Thoracic aorta (tissue), 2 donors: ENCODE measurements around the gene ARHGAP10. TPM values are rescaled to one million over a fixed set of nuclear protein-coding genes. Genes with fewer than 3 reads are reported as not detected.

Source experiments
- ATAC-seq: fragments of 150-250 bp; one replicate; pipeline ENCODE4 v1.8.0; 2017; ENCODE audit warnings: low read depth; ENCODE audit not compliant: insufficient number of reproducible peaks, low FRiP score
- DNase-seq: peaks from one replicate; pipeline ENCODE4 v3.0.0-alpha.2; 2020; ENCODE audit warnings: low spot score
- H3K27ac ChIP-seq, 2 donors: fragments of 200-600 bp; sonication (generic); 1 replicate in 1 of 2; 2 replicates in 1 of 2; pipeline ENCODE4 v1.5.1; 2016; ENCODE audit warnings: mild to moderate bottlenecking in 2 of 2, moderate library complexity in 2 of 2
- H3K27me3 ChIP-seq: fragments of 200-600 bp; sonication (generic); replicated peaks from 2 replicates; pipeline ENCODE4 v1.6.0; 2016; ENCODE audit warnings: mild to moderate bottlenecking; ENCODE audit not compliant: insufficient read depth
- H3K36me3 ChIP-seq: fragments of 200-600 bp; sonication (generic); one replicate; pipeline ENCODE4 v1.5.1; 2016
- H3K4me1 ChIP-seq, 2 donors: fragments of 200-600 bp; sonication (generic); 1 replicate in 1 of 2; 2 replicates in 1 of 2; pipeline versions ENCODE4 v1.5.1 to v1.6.0; 2016; ENCODE audit warnings: low read depth in 2 of 2, mild to moderate bottlenecking in 1 of 2; ENCODE audit not compliant: control insufficient read depth in 1 of 2
- H3K4me3 ChIP-seq: fragments of 200-600 bp; sonication (generic); 2 replicates; pipeline ENCODE4 v1.5.1; 2016; ENCODE audit warnings: mild to moderate bottlenecking
- H3K9me3 ChIP-seq: fragments of 200-600 bp; sonication (generic); 2 replicates; pipeline ENCODE4 v1.5.1; 2016
- CTCF ChIP-seq: fragments of 200-600 bp; sonication (generic); IDR thresholded peaks from one replicate; pipeline ENCODE4 v1.5.1; 2019; ENCODE audit warnings: antibody characterized with exemption
- total RNA-seq, 2 donors: library from RNA; depleted of rRNA; stranded (reverse); fragments of >200 nt; gene quantifications; one replicate each; pipeline versions ENCODE4 v1.1.0 to v1.2.3, GENCODE V29; 2016

ARHGAP10 gene
- total RNA-seq = 100 to 1,000 TPM; 195 to 211 TPM

- peak; percentile 37 for DNase-seq
- no peak for TF ChIP-seq CTCF
- Histone ChIP-seq H3K4me3 (peak within 1 kb of the TSS; percentile 94), H3K36me3 (no peaks in the 10 kb centered on the region), H3K27me3 (no peaks in the 10 kb centered on the region), H3K9me3 (no peaks in the 10 kb centered on the region), H3K27ac (peak within 1 kb of the TSS; percentile 85 to 90), H3K4me1 (peaks cover 5 to 17% of the 10 kb centered on the region in 2 donors)
- peak; percentile 72 for ATAC-seq
Measured at GRCh38 chr4:147731580-147732517, at the start of gene ARHGAP10. Gene ARHGAP10 (plus strand): TSS chr4:147732088. CDS start chr4:147732302, 214 bp downstream.

GRCh38 chr4:147682755-147683154 lies 49.1 kb upstream of the ARHGAP10 start:
- DNase-seq (no peak), ATAC-seq (no peak)
- Histone ChIP-seq H3K9me3 (no peaks in the 10 kb centered on the region), H3K36me3 (no peaks in the 10 kb centered on the region), H3K27me3 (no peaks in the 10 kb centered on the region), H3K27ac (peak overlapping the region; percentile 54 to 65), H3K4me1 (peaks cover 7 to 14% of the 10 kb centered on the region in 2 donors), H3K4me3 (peak overlapping the region; percentile 87)
- no peak for TF ChIP-seq CTCF

- peak; percentile 76 for ATAC-seq
- H3K27ac ChIP-seq = peak overlapping the region; percentile 54 to 65
- TF ChIP-seq CTCF = no peak
Measured at GRCh38 chr4:147683188-147683591, 48.7 kb upstream of the ARHGAP10 start.

GRCh38 chr4:147683717-147684700 lies 47.9 kb upstream of the ARHGAP10 start, which contains the start of gene PRMT9:
Gene PRMT9 (minus strand): TSS chr4:147684163. CDS start chr4:147683987, 176 bp downstream.
- DNase-seq = peak; percentile 47

More at GRCh38 chr4:147683188-147683591, 48.7 kb upstream of the ARHGAP10 start:
- peak overlapping the region; percentile 87 for H3K4me3 ChIP-seq
- H3K9me3 ChIP-seq = no peaks in the 10 kb centered on the region
- no peaks in the 10 kb centered on the region for H3K27me3 ChIP-seq
- H3K36me3 ChIP-seq = no peaks in the 10 kb centered on the region
- no peak for DNase-seq
- H3K4me1 ChIP-seq = peaks cover 7 to 14% of the 10 kb centered on the region in 2 donors

More at GRCh38 chr4:147683717-147684700, 47.9 kb upstream of the ARHGAP10 start, which contains the start of gene PRMT9:
- no peak for TF ChIP-seq CTCF
- peak within 1 kb of the TSS; percentile 54 to 65 for H3K27ac ChIP-seq
- H3K27me3 ChIP-seq = no peaks in the 10 kb centered on the region
- peak within 1 kb of the TSS; percentile 87 for H3K4me3 ChIP-seq
- no peaks in the 10 kb centered on the region for H3K36me3 ChIP-seq
- peak; percentile 95 for ATAC-seq
- H3K9me3 ChIP-seq = no peaks in the 10 kb centered on the region
- H3K4me1 ChIP-seq = peaks cover 7 to 14% of the 10 kb centered on the region in 2 donors
